DND-41 (cell line): ENCODE measurements around the gene FCN2.

Source experiments
- EZH2 ChIP-seq: IDR thresholded peaks from 3 replicates; pipeline ENCODE4 v1.6.1; 2012; ENCODE audit warnings: borderline replicate concordance, low read depth, mild to moderate bottlenecking, moderate library complexity, low read length, inconsistent platforms; ENCODE audit not compliant: severe bottlenecking
- TF ChIP-seq, protein P1 (sequence below): IDR thresholded peaks from 2 replicates; pipeline ENCODE4 v1.5.1; 2012; ENCODE audit warnings: borderline replicate concordance, low read length, moderate library complexity, mild to moderate bottlenecking; ENCODE audit not compliant: poor library complexity, severe bottlenecking; ENCODE audit errors: extremely low read depth

- TF ChIP-seq, protein P1, sequence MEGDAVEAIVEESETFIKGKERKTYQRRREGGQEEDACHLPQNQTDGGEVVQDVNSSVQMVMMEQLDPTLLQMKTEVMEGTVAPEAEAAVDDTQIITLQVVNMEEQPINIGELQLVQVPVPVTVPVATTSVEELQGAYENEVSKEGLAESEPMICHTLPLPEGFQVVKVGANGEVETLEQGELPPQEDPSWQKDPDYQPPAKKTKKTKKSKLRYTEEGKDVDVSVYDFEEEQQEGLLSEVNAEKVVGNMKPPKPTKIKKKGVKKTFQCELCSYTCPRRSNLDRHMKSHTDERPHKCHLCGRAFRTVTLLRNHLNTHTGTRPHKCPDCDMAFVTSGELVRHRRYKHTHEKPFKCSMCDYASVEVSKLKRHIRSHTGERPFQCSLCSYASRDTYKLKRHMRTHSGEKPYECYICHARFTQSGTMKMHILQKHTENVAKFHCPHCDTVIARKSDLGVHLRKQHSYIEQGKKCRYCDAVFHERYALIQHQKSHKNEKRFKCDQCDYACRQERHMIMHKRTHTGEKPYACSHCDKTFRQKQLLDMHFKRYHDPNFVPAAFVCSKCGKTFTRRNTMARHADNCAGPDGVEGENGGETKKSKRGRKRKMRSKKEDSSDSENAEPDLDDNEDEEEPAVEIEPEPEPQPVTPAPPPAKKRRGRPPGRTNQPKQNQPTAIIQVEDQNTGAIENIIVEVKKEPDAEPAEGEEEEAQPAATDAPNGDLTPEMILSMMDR = no peak
- no peak for TF ChIP-seq EZH2
Observed at GRCh38 chr9:134886413-134886913, 5.9 kb downstream of the FCN2 start.
